ENCODE measurements around the gene TBC1D28.
A peak's percentile ranks its signal among the peaks of the same experiment; 100 is the strongest.
"Not testable (repeated sequence)": the region's sequence is repeated elsewhere in the genome, so short reads cannot be mapped to it uniquely, and the experiment has no call there.

TBC1D28 gene

DNA sequence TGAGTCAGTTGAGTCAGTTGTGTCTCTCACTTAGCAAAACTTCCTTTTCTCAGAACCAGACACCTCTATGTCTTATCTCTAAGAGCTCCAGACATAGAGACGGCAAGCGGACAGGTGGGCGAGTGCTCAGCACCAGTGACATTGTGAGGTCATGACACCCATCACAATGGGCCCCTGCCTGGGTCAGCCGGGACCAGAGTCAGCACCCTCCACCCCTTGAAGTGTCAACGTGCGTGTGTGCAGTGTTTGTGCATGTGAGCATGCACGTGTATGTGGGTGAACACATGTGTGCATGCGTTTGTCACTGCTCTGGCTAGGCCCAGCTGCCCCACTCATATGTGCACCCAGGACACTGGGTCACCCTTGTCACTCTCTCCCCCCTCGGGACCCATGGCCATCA lies at the start of gene TBC1D28:
TBC1D28 (minus strand) TSS at position 101 of the 400 bp plus-strand sequence. CDS start 3,039 bp downstream, outside the sequence.
- TF ChIP-seq, protein P1, sequence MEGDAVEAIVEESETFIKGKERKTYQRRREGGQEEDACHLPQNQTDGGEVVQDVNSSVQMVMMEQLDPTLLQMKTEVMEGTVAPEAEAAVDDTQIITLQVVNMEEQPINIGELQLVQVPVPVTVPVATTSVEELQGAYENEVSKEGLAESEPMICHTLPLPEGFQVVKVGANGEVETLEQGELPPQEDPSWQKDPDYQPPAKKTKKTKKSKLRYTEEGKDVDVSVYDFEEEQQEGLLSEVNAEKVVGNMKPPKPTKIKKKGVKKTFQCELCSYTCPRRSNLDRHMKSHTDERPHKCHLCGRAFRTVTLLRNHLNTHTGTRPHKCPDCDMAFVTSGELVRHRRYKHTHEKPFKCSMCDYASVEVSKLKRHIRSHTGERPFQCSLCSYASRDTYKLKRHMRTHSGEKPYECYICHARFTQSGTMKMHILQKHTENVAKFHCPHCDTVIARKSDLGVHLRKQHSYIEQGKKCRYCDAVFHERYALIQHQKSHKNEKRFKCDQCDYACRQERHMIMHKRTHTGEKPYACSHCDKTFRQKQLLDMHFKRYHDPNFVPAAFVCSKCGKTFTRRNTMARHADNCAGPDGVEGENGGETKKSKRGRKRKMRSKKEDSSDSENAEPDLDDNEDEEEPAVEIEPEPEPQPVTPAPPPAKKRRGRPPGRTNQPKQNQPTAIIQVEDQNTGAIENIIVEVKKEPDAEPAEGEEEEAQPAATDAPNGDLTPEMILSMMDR (IDR thresholded peaks at IDR 0.05) = not testable (repeated sequence)

DNA sequence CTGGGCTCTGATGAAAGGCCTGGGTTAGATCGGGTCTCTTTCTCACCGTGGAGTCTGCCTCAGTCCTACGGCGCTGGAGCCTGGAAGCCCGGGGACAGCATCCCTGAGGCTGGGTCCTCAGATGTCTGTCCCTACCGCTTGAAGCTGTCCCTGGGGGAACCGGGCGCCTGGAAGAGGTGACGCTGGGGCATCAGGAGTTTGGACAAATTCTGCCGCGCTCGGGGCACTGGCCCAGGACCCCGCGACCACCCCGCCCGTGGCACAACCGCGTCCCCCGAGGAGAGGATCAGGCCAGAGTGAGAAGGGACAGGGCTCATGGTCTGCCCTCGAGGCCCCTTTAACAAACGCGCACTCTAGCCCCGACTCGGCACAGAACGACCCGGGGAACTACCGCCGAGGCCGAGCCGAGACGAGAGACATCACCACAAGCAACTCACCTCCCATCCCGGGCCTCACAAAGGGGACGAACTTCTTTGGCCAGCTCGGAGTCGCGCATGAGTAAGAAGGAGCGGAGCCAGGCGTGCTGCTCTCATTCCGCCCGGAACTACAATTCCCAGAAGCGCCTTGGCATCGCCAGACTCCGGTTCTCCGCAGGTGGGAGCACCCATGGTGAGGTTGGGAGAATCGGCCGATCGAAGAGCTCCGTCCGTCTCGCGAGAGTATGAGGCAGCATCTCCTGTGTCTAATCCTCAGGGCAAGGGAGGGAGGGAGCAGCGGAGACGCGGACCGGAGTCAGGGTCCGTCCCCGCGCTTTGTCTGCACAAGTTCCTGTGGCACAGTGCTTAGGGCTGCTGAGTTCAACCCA lies 37.8 kb upstream of the TBC1D28 start, which contains the start of gene FOXO3B:
FOXO3B (minus strand) TSS at position 548 of the 805 bp plus-strand sequence. CDS start 663 bp downstream, outside the sequence.
- TF ChIP-seq, protein P1 (IDR thresholded peaks at IDR 0.05) = not testable (repeated sequence)

DNA sequence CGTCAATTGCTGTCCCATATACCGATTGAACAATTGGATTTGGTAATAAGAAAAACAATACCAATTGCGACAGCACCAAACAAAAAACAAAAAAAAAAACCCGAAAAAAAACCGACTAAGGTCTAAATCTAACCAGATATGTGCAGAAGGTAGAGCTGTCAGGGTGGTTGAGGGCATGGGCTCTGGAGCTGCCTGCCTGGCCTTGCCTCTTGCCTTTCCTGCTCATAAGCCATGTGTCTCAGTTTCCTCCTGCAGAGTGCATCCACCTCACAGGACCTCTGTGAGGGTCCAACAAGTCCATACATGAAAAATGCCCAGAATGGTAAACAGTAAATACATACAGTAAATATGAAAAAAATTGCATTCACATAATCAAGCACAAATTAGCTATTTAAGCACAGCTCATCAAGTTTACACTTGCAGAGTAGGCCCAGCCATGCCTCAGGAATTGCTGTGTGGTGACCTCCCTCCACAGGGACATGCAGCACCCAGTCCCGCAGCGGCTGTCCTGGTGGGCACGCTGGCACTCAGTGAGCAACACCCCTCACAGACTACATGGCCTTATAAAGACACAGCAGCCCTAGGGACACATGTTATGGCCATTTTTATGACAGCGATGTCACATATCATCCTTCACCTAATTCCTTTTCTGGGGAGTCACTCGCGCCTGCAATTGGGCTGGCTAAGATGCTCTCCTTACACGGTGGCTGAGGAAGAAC lies 17.9 kb downstream of the TBC1D28 start:
- TF ChIP-seq, protein P1 (IDR thresholded peaks at IDR 0.05) = no peak

DNA sequence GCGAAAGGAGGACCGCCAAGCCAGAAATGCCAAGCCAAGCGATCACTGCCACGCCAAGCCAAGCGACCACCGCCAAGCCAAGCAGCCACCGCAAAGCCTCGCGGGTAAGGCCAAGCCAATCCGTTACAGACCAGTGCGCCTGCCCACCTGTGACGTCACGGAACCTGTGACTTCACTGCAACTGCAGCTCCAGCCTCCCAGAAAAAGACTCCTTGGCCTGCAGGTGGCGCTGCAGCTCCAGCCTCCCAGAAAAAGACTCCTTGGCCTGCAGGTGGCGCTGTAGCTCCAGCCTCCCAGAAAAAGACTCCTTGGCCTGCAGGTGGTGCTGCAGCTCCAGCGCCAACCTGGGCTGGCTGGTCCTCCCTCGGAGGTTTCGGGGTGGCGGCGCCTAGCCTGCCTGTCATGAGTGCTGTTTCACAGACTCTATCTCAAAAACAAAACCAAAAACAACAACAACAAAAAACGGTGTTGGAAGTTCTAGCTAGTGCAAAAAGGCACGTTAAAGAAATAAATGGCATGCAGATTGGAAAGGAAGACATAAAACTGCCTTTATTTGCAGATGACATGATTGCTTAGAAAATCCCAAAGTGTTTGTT lies 18.6 kb downstream of the TBC1D28 start:
- TF ChIP-seq, protein P1 (IDR thresholded peaks at IDR 0.05) = peak; percentile 100
